ENCODE results near the gene PDXP. TPM values are rescaled to one million over a fixed set of nuclear protein-coding genes. Genes with fewer than 3 reads are reported as not detected.
"Not testable (repeated sequence)": the region's sequence is repeated elsewhere in the genome, so short reads cannot be mapped to it uniquely, and the experiment has no call there.

Gene PDXP
- total and polyA plus RNA-seq, 8 donors = 8.3 to 13.3 (median 11.3) TPM

DNA sequence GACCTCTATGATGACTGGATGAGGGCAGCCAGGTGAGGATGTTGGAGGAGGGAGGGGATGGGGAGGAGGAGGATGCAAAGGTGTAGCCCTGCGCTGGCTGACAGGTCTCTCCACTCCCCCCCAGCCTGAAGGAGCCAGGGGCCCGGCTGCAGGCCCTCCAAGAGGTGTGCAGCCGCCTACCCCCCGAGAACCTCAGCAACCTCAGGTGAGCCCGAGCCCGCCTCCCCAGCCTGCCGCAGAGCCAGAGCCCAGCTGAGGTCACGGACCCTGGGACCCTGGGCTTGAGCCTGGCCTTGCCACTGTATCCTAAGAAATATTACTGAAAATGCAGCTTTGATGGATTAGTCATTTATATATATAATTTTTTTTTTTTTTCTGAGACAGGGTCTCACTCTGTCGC, 11.2 kb upstream of the PDXP start:
- intact Hi-C loops (cut with DNase I) = loop anchor here in 1 of 2 donors (10.0 kb wide), 1 partner anchor 137 kb away; no protein-coding TSS in a partner anchor
- Histone ChIP-seq H3K36me3 (peaks cover 0 to 97% of the 10 kb centered on the region in 2 donors), H3K4me1 (peaks cover 0 to 16% of the 10 kb centered on the region in 2 donors), H3K27ac (no peak overlapping the region), H3K9me3 (no peaks in the 10 kb centered on the region), H3K4me3 (no peak overlapping the region), H3K27me3 (no peaks in the 10 kb centered on the region)
- ATAC-seq (no peak), DNase-seq (no peak)
- TF ChIP-seq, protein P1, sequence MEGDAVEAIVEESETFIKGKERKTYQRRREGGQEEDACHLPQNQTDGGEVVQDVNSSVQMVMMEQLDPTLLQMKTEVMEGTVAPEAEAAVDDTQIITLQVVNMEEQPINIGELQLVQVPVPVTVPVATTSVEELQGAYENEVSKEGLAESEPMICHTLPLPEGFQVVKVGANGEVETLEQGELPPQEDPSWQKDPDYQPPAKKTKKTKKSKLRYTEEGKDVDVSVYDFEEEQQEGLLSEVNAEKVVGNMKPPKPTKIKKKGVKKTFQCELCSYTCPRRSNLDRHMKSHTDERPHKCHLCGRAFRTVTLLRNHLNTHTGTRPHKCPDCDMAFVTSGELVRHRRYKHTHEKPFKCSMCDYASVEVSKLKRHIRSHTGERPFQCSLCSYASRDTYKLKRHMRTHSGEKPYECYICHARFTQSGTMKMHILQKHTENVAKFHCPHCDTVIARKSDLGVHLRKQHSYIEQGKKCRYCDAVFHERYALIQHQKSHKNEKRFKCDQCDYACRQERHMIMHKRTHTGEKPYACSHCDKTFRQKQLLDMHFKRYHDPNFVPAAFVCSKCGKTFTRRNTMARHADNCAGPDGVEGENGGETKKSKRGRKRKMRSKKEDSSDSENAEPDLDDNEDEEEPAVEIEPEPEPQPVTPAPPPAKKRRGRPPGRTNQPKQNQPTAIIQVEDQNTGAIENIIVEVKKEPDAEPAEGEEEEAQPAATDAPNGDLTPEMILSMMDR (IDR thresholded peaks at IDR 0.05) = no peak

DNA sequence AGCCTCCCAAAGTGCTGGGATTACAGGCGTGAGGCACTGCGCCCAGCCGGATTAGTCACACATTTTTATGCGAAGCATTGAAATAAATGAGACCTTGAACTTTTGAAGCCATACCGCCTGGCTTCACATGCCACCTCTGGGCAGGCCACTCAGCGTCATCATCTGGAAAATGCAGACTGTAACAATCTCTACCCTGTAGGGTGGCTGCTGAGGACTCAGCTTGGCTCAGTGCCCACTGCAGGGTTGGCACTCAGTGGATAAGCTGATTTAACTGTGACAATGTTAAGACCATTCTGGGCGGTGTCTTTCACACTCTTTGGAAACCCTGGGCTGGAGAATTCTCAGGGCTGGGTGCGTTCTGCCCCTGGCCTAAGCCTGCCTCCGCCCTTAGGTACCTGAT, 10.6 kb upstream of the PDXP start:
- ATAC-seq (no peak), DNase-seq (no peak)
- TF ChIP-seq, protein P1 (IDR thresholded peaks at IDR 0.05) = no peak
- H3K4me1 ChIP-seq = peaks cover 0 to 10% of the 10 kb centered on the region in 2 donors
- H3K27me3 ChIP-seq = no peaks in the 10 kb centered on the region
- H3K4me3 ChIP-seq = no peak overlapping the region
- peaks cover 0 to 97% of the 10 kb centered on the region in 2 donors for H3K36me3 ChIP-seq
- no peaks in the 10 kb centered on the region for H3K9me3 ChIP-seq
- no peak overlapping the region for H3K27ac ChIP-seq
- intact Hi-C loops (cut with DNase I) = loop anchor here in 1 of 2 donors (10.0 kb wide), 1 partner anchor 137 kb away; no protein-coding TSS in a partner anchor

DNA sequence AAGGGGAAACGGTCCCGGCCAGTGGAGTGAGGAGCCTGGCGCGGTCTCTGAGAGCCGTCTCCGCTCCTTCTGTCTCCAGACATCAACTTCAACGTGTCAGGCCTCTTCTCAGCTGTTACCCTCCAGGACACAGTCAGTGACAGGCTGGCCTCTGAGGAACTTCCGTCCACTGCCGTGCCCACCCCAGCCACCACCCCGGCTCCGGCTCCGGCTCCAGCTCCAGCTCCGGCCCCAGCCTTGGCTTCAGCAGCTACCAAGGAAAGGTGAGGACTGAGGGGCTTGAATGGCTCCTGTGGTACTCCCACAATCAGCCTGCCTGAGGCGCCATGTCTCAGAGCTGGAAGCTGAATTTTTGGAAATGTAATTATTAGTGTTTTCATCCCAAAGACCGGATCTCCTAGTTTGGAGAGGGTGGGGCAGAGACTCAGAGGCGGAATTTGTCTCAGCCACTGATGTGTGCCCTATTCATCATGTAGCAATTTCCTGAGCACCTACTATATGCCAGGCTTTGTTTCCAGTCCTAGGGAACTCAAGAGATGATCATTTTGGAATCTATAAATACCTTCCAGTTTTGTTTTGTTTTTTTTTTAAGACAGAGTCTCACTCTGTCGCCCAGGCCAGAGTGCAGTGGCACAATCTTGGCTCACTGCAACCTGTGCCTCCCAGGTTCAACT, 7.9 kb upstream of the PDXP start:
- Histone ChIP-seq H3K27me3 (no peaks in the 10 kb centered on the region), H3K4me1 (no peaks in the 10 kb centered on the region), H3K36me3 (peaks cover 0 to 94% of the 10 kb centered on the region in 2 donors), H3K27ac (no peak overlapping the region), H3K9me3 (no peaks in the 10 kb centered on the region), H3K4me3 (no peak overlapping the region)
- TF ChIP-seq, protein P1 (IDR thresholded peaks at IDR 0.05) = no peak
- ATAC-seq (no peak), DNase-seq (no peak)
- intact Hi-C loops (cut with DNase I) = no loop called here

DNA sequence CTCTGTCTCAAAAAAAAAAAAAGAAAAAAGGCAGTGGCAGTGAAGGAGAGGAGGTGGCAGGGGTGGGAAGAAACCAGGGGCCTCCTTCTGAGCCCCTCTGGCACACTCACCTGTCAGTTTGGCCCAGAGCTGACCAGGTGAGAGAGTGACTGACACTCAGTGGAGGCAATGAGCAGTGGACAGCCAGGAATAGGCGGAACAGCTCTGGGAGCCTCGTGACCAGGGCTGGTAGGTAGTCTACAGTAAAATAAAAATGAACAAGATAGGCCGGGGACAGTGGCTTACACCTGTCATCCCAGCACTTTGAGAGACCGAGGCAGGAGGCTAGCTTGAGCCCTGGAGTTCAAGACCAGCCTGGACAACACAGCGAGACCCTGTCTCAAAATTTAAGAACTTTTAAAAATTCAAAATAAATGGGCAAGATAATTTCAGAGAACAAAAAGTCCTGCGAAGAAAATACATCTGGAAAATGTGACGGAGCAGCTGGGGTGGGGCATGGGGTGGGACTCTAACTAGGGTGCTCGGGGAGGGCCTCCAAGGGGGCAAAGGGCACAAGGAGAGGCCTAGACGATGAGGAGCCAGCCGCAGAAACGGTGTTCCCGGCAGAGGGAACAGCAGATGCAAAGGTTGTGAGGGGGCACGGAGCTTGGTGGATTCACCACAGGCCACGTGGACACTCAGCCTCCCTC, 3.8 kb upstream of the PDXP start:
- ATAC-seq (no peak), DNase-seq (no peak)
- Histone ChIP-seq H3K4me3 (no peak overlapping the region), H3K27ac (no peak overlapping the region), H3K27me3 (no peaks in the 10 kb centered on the region), H3K36me3 (peaks cover 0 to 53% of the 10 kb centered on the region in 2 donors), H3K4me1 (peaks cover 4 to 12% of the 10 kb centered on the region in 2 donors), H3K9me3 (no peaks in the 10 kb centered on the region)
- TF ChIP-seq, protein P1 (IDR thresholded peaks at IDR 0.05) = no peak
- intact Hi-C loops (cut with DNase I) = no loop called here

DNA sequence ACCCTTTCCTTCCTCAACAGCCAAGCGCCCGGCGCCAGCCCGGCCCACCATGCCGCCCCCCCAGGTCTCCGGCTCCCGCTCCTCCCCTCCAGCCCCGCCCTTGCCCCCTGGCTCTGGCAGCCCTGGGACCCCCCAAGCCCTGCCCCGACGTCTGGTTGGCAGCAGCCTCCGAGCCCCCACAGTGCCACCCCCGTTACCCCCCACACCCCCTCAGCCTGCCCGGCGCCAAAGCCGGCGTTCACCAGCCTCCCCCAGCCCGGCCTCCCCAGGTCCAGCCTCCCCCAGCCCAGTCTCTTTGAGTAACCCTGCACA, 3.3 kb upstream of the PDXP start:
- H3K36me3 ChIP-seq = peaks cover 0 to 48% of the 10 kb centered on the region in 2 donors
- H3K27me3 ChIP-seq = no peaks in the 10 kb centered on the region
- H3K4me1 ChIP-seq = peaks cover 9 to 17% of the 10 kb centered on the region in 2 donors
- no peak overlapping the region for H3K4me3 ChIP-seq
- H3K9me3 ChIP-seq = no peaks in the 10 kb centered on the region
- intact Hi-C loops (cut with DNase I) = no loop called here
- DNase-seq (no peak), ATAC-seq (no peak)
- H3K27ac ChIP-seq = no peak overlapping the region
- TF ChIP-seq, protein P1 (IDR thresholded peaks at IDR 0.05) = no peak

DNA sequence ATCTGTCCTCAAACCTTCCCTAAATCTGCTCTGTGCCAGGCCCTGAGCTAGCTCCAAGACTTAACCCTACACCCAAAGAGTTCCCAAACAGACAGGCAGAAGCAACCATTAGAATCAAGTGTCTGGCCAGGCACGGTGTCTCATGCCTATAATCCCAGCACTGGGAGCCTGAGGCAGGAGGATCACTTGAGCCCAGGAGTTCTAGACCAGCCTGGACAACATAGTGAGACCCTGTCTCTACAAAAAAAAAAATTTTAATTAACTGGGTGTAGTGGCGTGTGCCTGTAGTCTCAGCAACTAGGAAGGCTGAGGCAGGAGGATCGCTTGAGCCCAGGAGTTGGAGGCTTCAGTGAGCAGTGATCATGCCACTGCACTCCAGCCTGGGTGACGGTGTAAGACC, 1.9 kb upstream of the PDXP start:
- H3K9me3 ChIP-seq; H3K4me3 ChIP-seq; DNase-seq; intact Hi-C loops (cut with DNase I); ATAC-seq; H3K27me3 ChIP-seq; H3K27ac ChIP-seq: not testable (repeated sequence)
- H3K36me3 ChIP-seq = peaks cover 0 to 34% of the 10 kb centered on the region in 2 donors
- H3K4me1 ChIP-seq = peaks cover 13 to 31% of the 10 kb centered on the region in 2 donors
